ENCODE data around the gene WDR26. TPM values are rescaled to one million over a fixed set of nuclear protein-coding genes. Genes with fewer than 3 reads are reported as not detected.
"Not testable (repeated sequence)": the region's sequence is repeated elsewhere in the genome, so short reads cannot be mapped to it uniquely, and the experiment has no call there.

WDR26 gene
- total RNA-seq, 1 donor from 2014 or later, result 62.9 TPM

- intact Hi-C loops (cut with micrococcal nuclease), result no loop called here
- DNase-seq (no peak), ATAC-seq (no peak)
Measured at GRCh38 chr1:224438989-224439388, 4.4 kb upstream of the WDR26 start.

DNA sequence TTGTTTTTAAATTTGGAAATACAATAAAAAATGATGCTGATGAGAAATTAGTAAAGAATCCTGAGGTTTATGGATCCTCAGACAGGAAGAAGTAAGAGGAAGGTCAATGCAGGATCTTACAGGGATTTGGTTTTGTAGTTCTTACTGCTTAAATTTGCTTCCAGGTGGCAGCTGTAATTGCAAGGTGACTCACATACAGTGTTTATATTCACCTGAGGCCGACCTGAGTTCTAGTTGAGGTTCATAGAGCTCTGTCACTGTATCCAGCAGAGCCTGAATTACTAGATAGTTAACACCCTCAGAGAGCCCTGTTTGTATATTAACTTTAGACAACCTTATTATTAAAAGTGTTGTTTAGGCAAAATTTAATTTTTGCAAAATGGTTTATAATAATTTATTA, 1.4 kb upstream of the WDR26 start:
- intact Hi-C loops (cut with micrococcal nuclease), result no loop called here
- DNase-seq (no peak), ATAC-seq (no peak)

DNA sequence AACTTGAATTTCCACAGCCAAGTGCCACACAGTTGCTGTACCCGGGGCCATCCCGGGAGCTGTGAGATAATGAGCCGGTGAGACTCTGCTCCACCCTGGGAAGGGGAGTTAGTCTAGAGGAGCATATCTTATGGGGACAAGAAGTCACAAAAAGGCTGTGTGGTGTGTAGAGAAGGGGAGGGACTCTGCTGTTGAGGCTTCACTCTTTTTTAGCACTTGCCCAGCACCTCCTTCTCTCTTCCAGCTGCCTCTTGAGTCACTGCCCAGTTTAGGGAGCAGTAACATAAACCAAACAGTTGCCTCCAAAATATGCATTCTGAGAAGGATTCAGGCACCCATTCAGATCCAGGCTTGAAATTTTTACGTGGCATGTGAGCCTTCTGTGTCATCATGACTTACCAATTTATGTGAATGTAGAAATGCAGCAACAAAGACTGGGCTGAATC, 744 bp upstream of the WDR26 start:
- ATAC-seq (peak; percentile 20), DNase-seq (no peak)
- intact Hi-C loops (cut with micrococcal nuclease), result no loop called here

- peak; percentile 41 for ATAC-seq
- peak; percentile 62 for DNase-seq
- intact Hi-C loops (cut with micrococcal nuclease), result no loop called here
Measured at GRCh38 chr1:224433701-224434672, 610 bp downstream of the WDR26 start.

DNA sequence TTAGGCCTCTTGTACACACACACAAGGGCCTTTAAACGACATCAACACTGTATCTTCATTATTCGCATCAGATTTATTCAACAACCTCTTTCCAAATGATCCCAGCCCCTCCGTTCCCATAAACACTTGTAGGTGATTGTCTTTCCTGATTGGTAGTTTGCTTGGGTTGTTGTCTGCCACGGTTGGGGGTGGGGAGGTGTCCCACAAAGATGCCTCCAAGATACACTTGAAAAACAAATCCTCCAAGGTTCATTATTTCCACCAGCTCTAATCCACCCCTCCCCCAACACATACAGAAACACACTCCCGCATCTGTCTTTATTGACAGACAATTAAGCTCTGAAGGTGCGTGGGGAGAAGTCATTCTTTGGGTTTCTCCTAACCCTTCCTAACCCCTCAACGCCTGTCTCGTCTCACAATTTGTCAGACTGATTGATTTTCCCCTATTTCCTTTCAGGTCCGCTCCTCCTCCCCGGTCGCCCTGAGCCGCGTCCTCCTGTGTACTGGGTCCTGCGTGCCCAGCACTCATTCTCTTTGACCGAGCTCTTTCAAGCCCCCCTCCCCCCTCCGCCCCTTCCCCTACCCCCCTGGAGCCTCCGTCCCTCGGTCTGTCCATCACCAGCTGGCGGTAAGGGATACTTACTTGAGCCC, 1.4 kb downstream of the WDR26 start:
- DNase-seq (no peak), ATAC-seq (peak; percentile 19)
- intact Hi-C loops (cut with micrococcal nuclease), result no loop called here

- no peak for DNase-seq
- intact Hi-C loops (cut with micrococcal nuclease), result no loop called here
- peak; percentile 32 for ATAC-seq
Measured at GRCh38 chr1:224432672-224433040, 1.9 kb downstream of the WDR26 start.

GRCh38 chr1:224432146-224432545, 2.5 kb downstream of the WDR26 start:
- ATAC-seq, result no peak
- intact Hi-C loops (cut with micrococcal nuclease), result no loop called here
- DNase-seq, result no peak

DNA sequence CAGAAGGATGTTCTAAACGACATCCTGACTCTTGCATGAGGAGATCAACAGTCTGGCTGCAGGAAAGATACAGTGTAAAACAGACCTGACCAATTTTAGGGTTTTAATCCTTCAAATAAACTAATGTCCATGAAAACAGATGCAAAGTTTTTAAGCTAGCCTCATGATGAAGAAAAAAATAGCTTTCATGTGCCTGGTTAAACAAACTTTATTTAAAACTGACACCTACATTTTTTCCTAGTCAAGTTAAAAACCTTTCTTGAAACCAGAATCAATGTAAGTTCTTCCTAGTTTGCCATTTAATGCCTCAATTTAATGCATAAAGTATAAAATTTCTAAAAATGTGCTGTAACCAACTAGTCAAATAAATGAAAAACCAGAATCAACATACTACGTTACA, 2.9 kb downstream of the WDR26 start:
- intact Hi-C loops (cut with micrococcal nuclease), result no loop called here
- ATAC-seq, result no peak

GRCh38 chr1:224430511-224431113, 4.0 kb downstream of the WDR26 start:
- no peak for ATAC-seq
- no peak for DNase-seq
- intact Hi-C loops (cut with micrococcal nuclease), result no loop called here

More for the DNA sequence above, 2.9 kb downstream of the WDR26 start:
- no peak for DNase-seq

- no peak for DNase-seq
- intact Hi-C loops (cut with micrococcal nuclease), result no loop called here
Measured at GRCh38 chr1:224429616-224430326, 4.8 kb downstream of the WDR26 start.

GRCh38 chr1:224428713-224429112, 5.9 kb downstream of the WDR26 start:
- DNase-seq; ATAC-seq; intact Hi-C loops (cut with micrococcal nuclease): not testable (repeated sequence)

More at GRCh38 chr1:224429616-224430326, 4.8 kb downstream of the WDR26 start:
- ATAC-seq, result no peak

DNA sequence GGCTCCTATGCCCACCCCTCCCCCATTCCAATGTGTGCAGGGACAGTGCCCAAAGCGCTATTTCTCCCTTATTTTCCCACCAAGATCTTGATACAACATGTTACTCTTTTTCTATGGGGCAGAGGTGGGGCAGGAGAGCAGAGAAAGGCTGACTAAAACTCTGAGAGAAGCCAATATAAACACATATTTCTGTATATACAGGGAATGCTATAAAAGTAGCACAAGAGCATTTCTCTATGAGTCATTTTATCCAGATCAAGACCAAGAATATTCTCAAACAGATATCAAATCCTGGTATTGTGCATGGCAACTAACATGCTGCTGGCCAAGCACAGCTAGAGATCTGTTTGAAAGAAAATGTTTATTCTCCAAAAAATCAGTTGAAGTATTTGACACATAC, 7.3 kb downstream of the WDR26 start:
- ATAC-seq (no peak), DNase-seq (no peak)
- intact Hi-C loops (cut with micrococcal nuclease), result no loop called here

GRCh38 chr1:224426869-224427268, 7.7 kb downstream of the WDR26 start:
- intact Hi-C loops (cut with micrococcal nuclease); ATAC-seq; DNase-seq: not testable (repeated sequence)

DNA sequence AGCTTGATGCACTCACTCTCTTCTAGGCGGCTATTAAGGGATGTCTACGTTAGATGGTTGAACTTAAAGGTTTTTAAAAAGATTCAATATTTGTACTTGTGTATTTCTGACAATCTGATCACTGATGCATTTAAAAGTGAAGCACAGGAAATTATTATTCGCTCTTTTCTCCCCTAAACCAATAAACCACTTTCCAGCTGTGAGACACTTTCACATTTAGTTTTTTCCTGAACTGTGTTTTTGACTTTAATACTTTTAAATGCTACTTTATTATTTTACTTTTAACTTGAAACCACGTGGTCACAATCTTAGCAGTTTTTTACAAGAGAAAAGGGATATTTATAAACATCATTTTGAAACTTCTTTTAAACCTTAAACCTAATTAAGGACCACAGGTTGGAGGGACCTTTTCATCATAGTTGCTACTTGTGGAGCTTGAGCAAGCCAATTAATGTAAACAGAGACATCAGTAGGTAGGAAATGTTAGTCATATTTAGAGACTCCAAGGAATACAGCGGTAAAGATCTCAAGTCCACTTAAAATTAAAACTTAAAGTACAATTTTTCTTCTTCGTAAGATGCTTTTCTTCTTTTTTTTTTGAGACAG, 9.2 kb downstream of the WDR26 start:
- intact Hi-C loops (cut with micrococcal nuclease), result no loop called here
- no peak for ATAC-seq
- no peak for DNase-seq

- no peak for ATAC-seq
- intact Hi-C loops (cut with micrococcal nuclease), result no loop called here
- DNase-seq, result no peak
Measured at GRCh38 chr1:224420106-224420505, 14.5 kb downstream of the WDR26 start.

DNA sequence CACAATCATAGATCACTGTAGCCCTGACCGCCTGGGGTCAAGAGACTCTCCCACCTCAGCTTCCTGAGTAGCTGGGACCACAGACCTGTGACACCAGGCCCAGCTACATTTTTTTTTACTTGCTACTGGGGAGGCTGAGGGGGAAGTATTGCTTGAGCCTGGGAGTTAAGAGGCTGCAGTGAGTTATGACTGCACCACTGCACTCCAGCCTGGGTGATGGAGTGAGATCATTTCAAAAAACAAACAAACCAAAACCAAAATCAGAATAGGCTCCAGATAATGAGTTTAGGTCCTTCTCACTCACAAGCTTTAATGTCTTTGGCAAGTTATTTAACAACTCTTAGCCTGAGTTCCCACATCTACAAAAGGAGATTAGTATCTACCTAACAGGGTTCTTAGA, 22.8 kb downstream of the WDR26 start:
- DNase-seq (no peak), ATAC-seq (no peak)
- intact Hi-C loops (cut with micrococcal nuclease), result no loop called here

DNA sequence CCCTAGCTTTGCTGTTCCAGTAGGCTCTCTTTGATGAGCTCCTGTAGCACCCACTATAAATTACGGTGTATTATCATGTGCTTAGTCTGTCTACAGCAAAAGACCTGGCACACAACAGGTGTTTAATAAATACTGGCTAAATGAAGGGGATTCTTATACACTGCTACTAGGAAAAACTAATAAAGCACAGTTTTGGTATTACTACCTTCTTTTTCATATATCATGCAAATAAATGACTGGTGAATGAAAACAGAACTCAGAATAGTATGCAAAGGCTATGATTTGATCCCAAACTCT, 26.4 kb downstream of the WDR26 start:
- DNase-seq, result no peak
- ATAC-seq, result no peak
- intact Hi-C loops (cut with micrococcal nuclease), result no loop called here

DNA sequence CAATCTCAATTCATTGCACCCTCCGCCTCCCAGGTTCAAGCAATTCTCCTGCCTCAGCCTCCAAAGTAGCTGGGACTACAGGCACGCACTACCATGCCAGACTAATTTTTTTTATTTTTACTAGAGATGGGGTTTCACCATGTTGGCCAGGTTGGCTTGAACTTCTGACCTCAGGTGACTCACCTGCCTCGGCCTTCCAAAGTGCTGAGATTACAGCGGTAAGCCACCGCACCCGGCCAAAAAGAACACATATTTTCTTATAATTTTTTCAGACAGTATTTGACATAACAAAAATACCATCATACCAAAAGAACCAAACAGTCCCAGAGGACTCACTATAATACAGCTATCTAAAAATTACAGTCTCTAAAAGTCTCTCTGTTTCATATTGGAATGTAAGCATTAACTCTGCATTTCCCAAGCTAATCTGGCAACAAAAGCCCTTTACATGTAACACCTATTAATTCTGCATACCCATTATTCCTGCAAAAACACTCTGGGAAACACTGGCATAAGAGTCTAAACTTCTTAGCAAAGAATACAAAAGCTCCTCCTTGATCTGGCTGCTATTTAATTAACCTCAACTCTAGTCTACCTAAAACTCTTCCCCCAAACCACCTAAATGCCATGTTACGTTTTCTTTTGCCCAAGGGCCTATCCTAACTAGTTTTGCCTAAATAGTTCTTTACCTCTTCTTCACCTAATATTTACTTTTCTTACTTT, 26.9 kb downstream of the WDR26 start:
- ATAC-seq, result no peak
- intact Hi-C loops (cut with micrococcal nuclease), result no loop called here
- no peak for DNase-seq

- DNase-seq (no peak), ATAC-seq (no peak)
- intact Hi-C loops (cut with micrococcal nuclease), result no loop called here
Measured at GRCh38 chr1:224406216-224406615, 28.4 kb downstream of the WDR26 start.
